Caco-2 (cell line): ENCODE data around the gene MBOAT7. TPM values are rescaled to one million over a fixed set of nuclear protein-coding genes. Genes with fewer than 3 reads are reported as not detected.

ENCODE experiments used
- BruUV-seq: library from RNA; stranded (reverse); fragments of 400-500 nt; replicated peaks from 2 replicates; lab custom pipeline; 2021; lab: Mats Ljungman, UMichigan
- CTCF ChIA-PET: fragments of 300-600 bp; sonication (Branson Sonifier 250); formaldehyde crosslinking; loops from one replicate; lab custom pipeline; 2022; ENCODE audit warnings: antibody characterized with exemption; lab: Charles Lee
- POLR2A ChIA-PET: fragments of 300-600 bp; sonication (Branson Sonifier 250); formaldehyde crosslinking; loops from one replicate; lab custom pipeline; 2022; ENCODE audit warnings: antibody characterized with exemption; lab: Charles Lee
- DNase-seq, 2 experiments: peaks; one replicate each; pipeline versions ENCODE4 v3.0.0 to v3.0.0-alpha.2; 2020 to 2022
- H3K27me3 ChIP-seq: replicated peaks from 2 replicates; pipeline ENCODE4 v1.6.0; 2011; ENCODE audit warnings: low read length; ENCODE audit not compliant: control insufficient read depth, insufficient read depth
- H3K36me3 ChIP-seq: 2 replicates; pipeline ENCODE4 v1.5.1; 2011; ENCODE audit warnings: low read length; ENCODE audit not compliant: control insufficient read depth, insufficient read depth
- H3K4me1 ChIP-seq: fragments of 250-450 bp; sonication (Bioruptor Pico); 2 replicates; pipeline ENCODE4 v1.5.1; 2020; ENCODE audit warnings: mild to moderate bottlenecking
- H3K4me3 ChIP-seq: 2 replicates; pipeline ENCODE4 v1.5.1; 2011; ENCODE audit warnings: low read depth, mild to moderate bottlenecking, control low read depth, low read length
- H3K9me3 ChIP-seq: fragments of 250-450 bp; sonication (Bioruptor Pico); 2 replicates; pipeline ENCODE4 v1.5.1; 2020; ENCODE audit warnings: mild to moderate bottlenecking, moderate library complexity
- H3K27ac Mint-ChIP-seq: one replicate; pipeline ENCODE4 v1.8.0; 2022; ENCODE audit warnings: mixed read lengths; ENCODE audit not compliant: unreplicated experiment
- H3K27me3 Mint-ChIP-seq: one replicate; pipeline ENCODE4 v1.8.0; 2022; ENCODE audit warnings: mixed read lengths; ENCODE audit not compliant: insufficient read depth, unreplicated experiment
- H3K36me3 Mint-ChIP-seq: one replicate; pipeline ENCODE4 v1.8.0; 2022; ENCODE audit warnings: mild to moderate bottlenecking, mixed read lengths; ENCODE audit not compliant: insufficient read depth, unreplicated experiment
- H3K4me1 Mint-ChIP-seq: one replicate; pipeline ENCODE4 v1.8.0; 2022; ENCODE audit warnings: low read depth, mixed read lengths; ENCODE audit not compliant: unreplicated experiment
- H3K4me3 Mint-ChIP-seq: one replicate; pipeline ENCODE4 v1.8.0; 2022; ENCODE audit warnings: mild to moderate bottlenecking, moderate library complexity, mixed read lengths; ENCODE audit not compliant: unreplicated experiment
- H3K9me3 Mint-ChIP-seq: one replicate; pipeline ENCODE4 v1.8.0; 2022; ENCODE audit warnings: mixed read lengths; ENCODE audit not compliant: unreplicated experiment
- CTCF ChIP-seq, 2 experiments: fragments of 200-600 bp in 1 of 2; IDR thresholded peaks; 1 replicate in 1 of 2; 2 replicates in 1 of 2; pipeline versions ENCODE4 v1.5.1 to v1.8.0; 2011 to 2022; ENCODE audit warnings: antibody characterized with exemption in 1 of 2, control low read depth in 1 of 2, inconsistent platforms in 1 of 2, low read depth in 1 of 2, low read length in 1 of 2, mild to moderate bottlenecking in 1 of 2, moderate library complexity in 1 of 2; ENCODE audit not compliant: insufficient read depth in 1 of 2, severe bottlenecking in 1 of 2, unreplicated experiment in 1 of 2
- intact Hi-C: fragments of 100-400 bp; cut with micrococcal nuclease; formaldehyde crosslinking; loops from one replicate; pipeline ENCODE4 v1.10.0; 2022; ENCODE audit not compliant: unreplicated experiment
- total RNA-seq: library from RNA; stranded (reverse); gene quantifications from 2 replicates; pipeline ENCODE4 v1.2.3, GENCODE V29; 2022

Gene MBOAT7
- total RNA-seq, 1 experiment from 2014 or later, result 137 TPM

- no TSS peak for BruUV-seq
Measured at GRCh38 chr19:54190503-54191010, 1.2 kb upstream of the MBOAT7 start.

GRCh38 chr19:54189735-54190502 is 539 bp upstream of the MBOAT7 start:
- TF ChIP-seq CTCF (IDR thresholded peaks at IDR 0.05; ENCODE audit: insufficient read depth in 1 of 2, low read depth in 1 of 2, low read length in 1 of 2, severe bottlenecking in 1 of 2, unreplicated experiment in 1 of 2), result no peak
- Histone ChIP-seq H3K27me3 (no peaks in the 10 kb centered on the region), H3K36me3 (no peaks in the 10 kb centered on the region; the same call in 1 of the 2 replicates), H3K4me1 (0 out of 2 replicates have a peak, but pooled peaks cover 6% of the 10 kb centered on the region), H3K9me3 (no peaks in the 10 kb centered on the region), H3K4me3 (peak overlapping the region; percentile 97)
- Mint-ChIP-seq H3K36me3 (peaks cover 75% of the 10 kb centered on the region), H3K27ac (peak overlapping the region; percentile 98), H3K27me3 (no peaks in the 10 kb centered on the region), H3K4me3 (peak overlapping the region; percentile 85), H3K9me3 (no peaks in the 10 kb centered on the region), H3K4me1 (peaks cover 34% of the 10 kb centered on the region)
- POLR2A ChIA-PET, result interaction anchor here (0.5 to 5.7 kb wide), 20 partner anchors 10 to 322 kb away, joined by 3 to 98 read pairs (median 5); partner anchors contain the start of genes CNOT3, LENG1, LENG8 and LENG9
- CTCF ChIA-PET, result interaction anchor here (0.6 to 3.4 kb wide), 21 partner anchors 10 to 1464 kb away, joined by 3 to 56 read pairs (median 4); partner anchors contain the start of genes CNOT3, LENG1, LENG8 and LENG9
- intact Hi-C loops, result loop anchor here (1.0 to 5.0 kb wide), 7 partner anchors 10 to 272 kb away; partner anchors contain the start of genes CNOT3, LENG1, LENG9 and PRPF31
- peak; percentile 100 for DNase-seq
- no TSS peak for BruUV-seq

More at GRCh38 chr19:54190503-54191010, 1.2 kb upstream of the MBOAT7 start:
- Histone ChIP-seq H3K9me3 (no peaks in the 10 kb centered on the region), H3K27me3 (no peaks in the 10 kb centered on the region), H3K4me3 (peak overlapping the region; percentile 97), H3K36me3 (no peaks in the 10 kb centered on the region; the same call in 1 of the 2 replicates), H3K4me1 (0 out of 2 replicates have a peak, but pooled peaks cover 6% of the 10 kb centered on the region)
- CTCF ChIA-PET, result interaction anchor here (0.6 to 2.9 kb wide), 8 partner anchors 10 to 161 kb away, joined by 3 to 21 read pairs (median 4); partner anchors contain the start of genes RPS9 and TMC4
- H3K36me3 Mint-ChIP-seq, result peaks cover 76% of the 10 kb centered on the region
- H3K9me3 Mint-ChIP-seq, result no peaks in the 10 kb centered on the region
- H3K4me3 Mint-ChIP-seq, result peak overlapping the region; percentile 85
- POLR2A ChIA-PET, result interaction anchor here (0.6 to 5.7 kb wide), 10 partner anchors 9 to 1409 kb away, joined by 3 to 98 read pairs (median 15); partner anchors contain the start of genes CNOT3, FIZ1, LENG1 and LENG9
- DNase-seq, result peak; percentile 99 to 100
- no peak for TF ChIP-seq CTCF (IDR thresholded peaks at IDR 0.05; ENCODE audit: insufficient read depth in 1 of 2, low read depth in 1 of 2, low read length in 1 of 2, severe bottlenecking in 1 of 2, unreplicated experiment in 1 of 2)
- intact Hi-C loops, result loop anchor here (1.0 to 5.0 kb wide), 5 partner anchors 10 to 272 kb away; partner anchors contain the start of genes CNOT3, LENG9, PRPF31 and RPS9
- peaks cover 34% of the 10 kb centered on the region for H3K4me1 Mint-ChIP-seq
- no peaks in the 10 kb centered on the region for H3K27me3 Mint-ChIP-seq
- H3K27ac Mint-ChIP-seq, result peak overlapping the region; percentile 98
